Effector CD8-positive, alpha-beta T cell (primary cell): ENCODE data around the gene APRT.

Experiments
- DNase-seq: peaks from one replicate; lab custom pipeline; 2025; lab: John Stamatoyannopoulos, UW

Gene APRT

DNA sequence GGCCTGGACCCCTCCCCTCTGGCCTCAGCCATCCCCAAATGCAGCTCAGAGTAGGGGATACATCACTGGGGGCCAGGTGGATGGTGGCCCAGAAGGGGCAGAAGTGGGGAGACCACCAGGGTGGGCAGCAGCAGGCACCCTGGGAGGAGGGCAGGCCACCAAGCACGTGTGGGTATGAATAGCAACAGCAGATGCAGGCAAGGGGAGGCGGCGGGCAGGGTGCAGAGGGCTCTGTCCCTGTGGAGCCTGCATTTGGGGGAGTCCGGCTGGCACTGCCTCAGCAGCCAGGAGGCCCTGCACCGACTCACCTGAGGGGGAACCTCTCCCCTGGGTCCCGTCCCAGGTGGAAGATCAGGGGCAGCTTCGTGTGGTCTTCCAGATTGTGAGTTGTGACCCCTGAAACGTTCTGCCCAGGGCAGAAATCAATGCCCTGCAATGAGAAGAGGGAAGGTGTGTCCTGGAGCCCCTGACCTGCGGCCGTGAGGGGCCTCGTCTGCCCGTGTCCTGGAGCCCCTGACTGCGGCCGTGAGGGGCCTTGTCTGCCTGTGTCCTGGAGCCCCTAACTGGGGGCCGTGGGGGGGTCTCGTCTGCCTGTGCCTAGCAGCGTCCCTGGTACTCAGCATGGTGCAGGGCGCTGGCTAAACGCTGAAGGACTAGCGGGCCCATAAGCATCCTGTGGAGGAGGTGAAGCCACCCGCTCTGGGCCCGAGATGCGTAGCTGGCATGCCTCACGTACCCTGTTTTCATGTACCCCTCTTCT, 10.7 kb upstream of the APRT start:
- no peak for DNase-seq

GRCh38 chr16:88821168-88821850, 9.6 kb upstream of the APRT start:
- DNase-seq: no peak

DNA sequence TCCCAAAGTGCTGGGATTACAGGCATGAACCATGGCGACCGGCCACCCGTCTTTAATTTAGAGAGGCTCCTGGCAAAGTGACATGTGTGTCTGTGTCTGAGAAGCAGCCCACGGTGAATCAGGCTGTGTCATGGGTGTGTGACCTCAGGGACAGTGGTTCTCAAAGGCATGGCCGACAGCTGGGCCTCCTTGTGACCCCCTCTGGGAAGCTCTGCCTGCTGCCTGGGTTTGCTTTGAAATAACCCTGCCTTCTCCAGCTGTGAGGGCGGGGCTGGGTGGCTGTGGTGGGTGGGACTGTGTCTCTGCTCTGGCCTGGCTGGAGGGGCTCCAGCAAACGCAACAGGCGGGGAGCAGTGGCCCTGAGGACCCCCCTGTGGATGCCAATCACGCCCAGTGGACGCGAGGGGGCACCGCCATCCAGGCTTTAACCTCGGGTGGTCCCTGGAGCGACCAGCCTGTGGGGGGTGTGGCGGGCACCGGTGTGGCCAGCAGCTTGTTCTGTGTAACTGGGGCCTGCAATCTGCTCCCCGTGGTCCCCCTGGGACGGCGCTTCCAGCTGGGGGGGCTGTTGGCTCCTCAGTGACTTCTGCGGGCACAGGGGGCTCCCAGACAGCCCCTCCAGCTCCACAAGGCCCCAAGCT, 8.8 kb upstream of the APRT start:
- DNase-seq: no peak

- no peak for DNase-seq
These were observed 7.4 kb upstream of the APRT start for GRCh38 chr16:88819126-88819525.

DNA sequence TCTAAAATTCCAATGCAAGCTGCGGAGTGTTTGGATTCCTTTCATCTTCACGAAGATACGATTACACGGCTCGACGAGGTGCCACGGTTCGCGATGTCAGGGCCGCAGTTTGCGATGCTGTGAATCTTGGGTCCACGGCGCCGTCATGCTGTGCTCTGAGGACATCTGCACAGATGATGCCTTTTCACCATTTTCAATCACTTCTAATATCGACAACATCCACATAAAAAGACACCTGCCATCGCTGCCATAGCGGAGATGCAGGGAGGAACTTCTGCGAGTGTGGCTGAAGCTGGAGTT, 6.8 kb upstream of the APRT start:
- no peak for DNase-seq

GRCh38 chr16:88817785-88818574, 6.3 kb upstream of the APRT start:
- no peak for DNase-seq

GRCh38 chr16:88816736-88817535, 5.2 kb upstream of the APRT start:
- DNase-seq: no peak

DNA sequence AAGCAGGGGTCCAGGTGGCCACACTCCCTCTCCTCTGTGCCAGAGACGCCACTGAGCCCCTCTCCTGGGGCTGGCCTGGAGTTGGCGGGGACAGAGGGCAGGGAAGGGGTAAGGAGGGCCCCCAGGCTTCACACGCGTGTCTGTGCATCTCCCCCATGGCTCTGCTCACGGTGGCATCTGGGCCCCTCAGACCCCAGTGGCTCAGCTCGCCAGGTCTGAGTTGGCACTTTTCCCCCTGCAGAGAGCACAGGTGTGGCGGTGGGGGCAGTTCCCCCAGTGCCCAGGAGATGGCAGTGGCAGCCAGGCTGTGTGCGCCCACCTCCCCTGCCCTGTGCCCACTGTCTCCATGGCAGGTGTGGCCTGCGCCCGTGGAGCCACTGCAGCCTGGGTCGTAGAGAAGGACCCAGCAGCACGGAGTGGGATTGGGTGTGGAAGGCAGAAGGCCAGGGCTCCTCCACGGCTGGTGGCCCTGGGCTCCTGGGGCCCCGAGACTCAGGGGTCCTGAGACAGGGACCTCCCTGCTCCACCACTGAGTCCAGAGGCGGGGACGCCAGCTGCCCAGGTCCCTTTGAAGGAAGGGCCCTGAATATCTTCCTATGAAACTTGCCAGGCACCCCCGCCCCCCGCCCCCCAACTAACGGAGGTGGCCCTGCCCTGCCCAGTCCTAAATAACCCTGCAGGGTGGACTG, 4.3 kb upstream of the APRT start:
- DNase-seq: peak; percentile 27

- DNase-seq: no peak
These were observed 3.5 kb upstream of the APRT start for GRCh38 chr16:88815227-88815626.

DNA sequence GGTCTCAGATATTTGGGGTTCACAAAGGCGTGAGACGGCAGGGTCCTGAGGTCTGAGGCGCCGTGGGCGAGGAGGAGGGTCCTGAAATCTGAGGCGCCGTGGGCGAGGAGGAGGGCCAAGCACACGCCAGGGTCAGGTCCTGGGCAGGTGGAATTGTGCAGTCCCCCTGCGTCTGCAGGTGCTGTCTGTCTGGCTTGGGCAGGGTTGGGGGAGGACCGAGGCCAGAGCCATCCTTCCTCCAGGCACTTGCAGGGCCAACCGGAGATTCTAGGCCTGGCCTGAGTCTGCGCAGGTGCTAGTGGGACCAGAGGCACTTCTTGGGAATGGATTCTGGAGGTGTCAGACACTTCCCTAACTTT, 2.4 kb upstream of the APRT start:
- no peak for DNase-seq

GRCh38 chr16:88813269-88814143, 1.8 kb upstream of the APRT start:
- DNase-seq: no peak

- no peak for DNase-seq
These were observed 963 bp upstream of the APRT start for GRCh38 chr16:88812513-88813268.

GRCh38 chr16:88810912-88811768, 588 bp downstream of the APRT start:
- peak; percentile 61 for DNase-seq

DNA sequence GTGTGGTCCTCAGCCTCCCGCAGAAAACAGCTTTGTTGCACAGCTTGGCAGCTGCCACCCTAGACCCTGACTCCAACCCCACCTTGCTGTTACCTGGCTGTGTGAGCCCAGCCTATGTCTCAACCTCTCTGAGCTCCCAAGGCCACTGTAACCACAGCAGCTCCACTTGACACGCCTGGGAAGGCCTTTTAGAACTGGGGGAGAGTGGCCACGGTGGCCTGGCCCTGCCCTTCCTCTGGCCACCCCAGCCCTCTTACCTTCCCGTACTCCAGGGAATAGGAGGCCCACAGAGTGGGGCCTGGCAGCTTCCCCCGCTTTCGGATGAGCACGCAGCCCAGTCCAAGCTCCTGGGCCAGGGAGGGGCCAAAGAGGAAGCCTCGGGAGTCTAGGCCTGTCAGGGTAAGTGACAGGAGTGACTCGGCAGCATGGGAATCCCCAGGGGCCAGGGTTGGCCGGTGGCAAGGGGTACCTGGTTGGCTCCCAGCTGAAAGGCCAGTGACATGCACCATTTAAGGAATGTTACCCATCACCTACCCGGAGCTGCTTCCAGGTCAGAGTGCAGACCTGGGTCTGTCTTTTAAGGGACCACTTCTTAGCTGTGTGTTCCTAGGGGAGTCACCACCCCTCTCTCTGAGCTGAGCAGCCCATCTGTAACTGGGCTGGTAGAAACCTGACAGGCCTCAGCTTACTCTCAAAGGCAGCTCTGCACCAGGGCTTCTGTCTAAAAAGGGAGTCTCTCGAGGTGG, 1.4 kb downstream of the APRT start:
- DNase-seq: no peak

GRCh38 chr16:88809676-88810165, 2.0 kb downstream of the APRT start:
- DNase-seq: no peak

- no peak for DNase-seq
These were observed 2.6 kb downstream of the APRT start for GRCh38 chr16:88809068-88809675.
